Stimulated activated CD4-positive, alpha-beta T cell treated with anti-CD3 and anti-CD28 coated beads, Interleukin-2, amount 100 ng/mL, for 48 hours (primary cell): ENCODE data around the gene CYP21A2.
"Not testable (repeated sequence)": the region's sequence is repeated elsewhere in the genome, so short reads cannot be mapped to it uniquely, and the experiment has no call there.

Source experiments
- DNase-seq, 2 donors: peaks; one replicate each; pipeline ENCODE4 v3.0.0-alpha.2; 2020

CYP21A2 gene

GRCh38 chr6:32035283-32036013 lies 2.8 kb upstream of the CYP21A2 start:
- DNase-seq = not testable (repeated sequence)

DNA sequence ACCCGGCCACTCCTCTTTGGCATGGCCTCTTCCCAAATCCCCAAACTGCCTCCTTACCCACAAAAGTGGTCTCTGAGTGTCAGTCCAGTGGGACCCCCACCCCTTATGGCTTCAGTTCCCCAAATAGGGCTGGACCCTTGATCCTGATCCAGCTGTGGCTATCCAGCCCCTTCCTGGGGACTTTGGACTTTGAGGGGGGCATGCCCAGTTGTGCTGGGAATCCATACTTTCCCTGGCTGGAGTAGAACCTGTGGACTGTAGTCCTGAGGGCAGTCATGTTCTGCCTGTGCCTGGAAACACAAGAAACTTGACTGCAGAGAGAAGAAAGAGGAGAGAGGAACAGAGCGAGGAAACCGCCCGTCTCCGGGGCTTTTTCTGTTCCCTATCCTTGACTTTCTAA lies 1.1 kb upstream of the CYP21A2 start:
- not testable (repeated sequence) for DNase-seq

GRCh38 chr6:32038878-32039277 lies 663 bp downstream of the CYP21A2 start:
- not testable (repeated sequence) for DNase-seq

DNA sequence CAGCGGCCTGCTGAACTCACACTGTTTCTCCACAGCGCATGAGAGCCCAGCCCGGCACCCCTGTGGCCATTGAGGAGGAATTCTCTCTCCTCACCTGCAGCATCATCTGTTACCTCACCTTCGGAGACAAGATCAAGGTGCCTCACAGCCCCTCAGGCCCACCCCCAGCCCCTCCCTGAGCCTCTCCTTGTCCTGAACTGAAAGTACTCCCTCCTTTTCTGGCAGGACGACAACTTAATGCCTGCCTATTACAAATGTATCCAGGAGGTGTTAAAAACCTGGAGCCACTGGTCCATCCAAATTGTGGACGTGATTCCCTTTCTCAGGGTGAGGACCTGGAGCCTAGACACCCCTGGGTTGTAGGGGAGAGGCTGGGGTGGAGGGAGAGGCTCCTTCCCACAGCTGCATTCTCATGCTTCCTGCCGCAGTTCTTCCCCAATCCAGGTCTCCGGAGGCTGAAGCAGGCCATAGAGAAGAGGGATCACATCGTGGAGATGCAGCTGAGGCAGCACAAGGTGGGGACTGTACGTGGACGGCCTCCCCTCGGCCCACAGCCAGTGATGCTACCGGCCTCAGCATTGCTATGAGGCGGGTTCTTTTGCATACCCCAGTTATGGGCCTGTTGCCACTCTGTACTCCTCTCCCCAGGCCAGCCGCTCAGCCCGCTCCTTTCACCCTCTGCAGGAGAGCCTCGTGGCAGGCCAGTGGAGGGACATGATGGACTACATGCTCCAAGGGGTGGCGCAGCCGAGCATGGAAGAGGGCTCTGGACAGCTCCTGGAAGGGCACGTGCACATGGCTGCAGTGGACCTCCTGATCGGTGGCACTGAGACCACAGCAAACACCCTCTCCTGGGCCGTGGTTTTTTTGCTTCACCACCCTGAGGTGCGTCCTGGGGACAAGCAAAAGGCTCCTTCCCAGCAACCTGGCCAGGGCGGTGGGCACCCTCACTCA lies 1.4 kb downstream of the CYP21A2 start:
- DNase-seq = not testable (repeated sequence)

DNA sequence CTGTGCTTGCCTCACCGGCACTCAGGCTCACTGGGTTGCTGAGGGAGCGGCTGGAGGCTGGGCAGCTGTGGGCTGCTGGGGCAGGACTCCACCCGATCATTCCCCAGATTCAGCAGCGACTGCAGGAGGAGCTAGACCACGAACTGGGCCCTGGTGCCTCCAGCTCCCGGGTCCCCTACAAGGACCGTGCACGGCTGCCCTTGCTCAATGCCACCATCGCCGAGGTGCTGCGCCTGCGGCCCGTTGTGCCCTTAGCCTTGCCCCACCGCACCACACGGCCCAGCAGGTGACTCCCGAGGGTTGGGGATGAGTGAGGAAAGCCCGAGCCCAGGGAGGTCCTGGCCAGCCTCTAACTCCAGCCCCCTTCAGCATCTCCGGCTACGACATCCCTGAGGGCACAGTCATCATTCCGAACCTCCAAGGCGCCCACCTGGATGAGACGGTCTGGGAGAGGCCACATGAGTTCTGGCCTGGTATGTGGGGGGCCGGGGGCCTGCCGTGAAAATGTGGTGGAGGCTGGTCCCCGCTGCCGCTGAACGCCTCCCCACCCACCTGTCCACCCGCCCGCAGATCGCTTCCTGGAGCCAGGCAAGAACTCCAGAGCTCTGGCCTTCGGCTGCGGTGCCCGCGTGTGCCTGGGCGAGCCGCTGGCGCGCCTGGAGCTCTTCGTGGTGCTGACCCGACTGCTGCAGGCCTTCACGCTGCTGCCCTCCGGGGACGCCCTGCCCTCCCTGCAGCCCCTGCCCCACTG lies 2.3 kb downstream of the CYP21A2 start:
- not testable (repeated sequence) for DNase-seq

DNA sequence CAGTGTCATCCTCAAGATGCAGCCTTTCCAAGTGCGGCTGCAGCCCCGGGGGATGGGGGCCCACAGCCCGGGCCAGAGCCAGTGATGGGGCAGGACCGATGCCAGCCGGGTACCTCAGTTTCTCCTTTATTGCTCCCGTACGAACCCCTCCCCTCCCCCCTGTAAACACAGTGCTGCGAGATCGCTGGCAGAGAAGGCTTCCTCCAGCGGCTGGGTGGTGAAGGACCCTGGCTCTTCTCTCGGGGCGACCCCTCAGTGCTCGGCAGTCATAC lies 2.8 kb downstream of the CYP21A2 start:
- not testable (repeated sequence) for DNase-seq

- DNase-seq = not testable (repeated sequence)
These were observed 3.2 kb downstream of the CYP21A2 start for GRCh38 chr6:32041385-32041784.

GRCh38 chr6:32042276-32042675 lies 4.1 kb downstream of the CYP21A2 start:
- not testable (repeated sequence) for DNase-seq

DNA sequence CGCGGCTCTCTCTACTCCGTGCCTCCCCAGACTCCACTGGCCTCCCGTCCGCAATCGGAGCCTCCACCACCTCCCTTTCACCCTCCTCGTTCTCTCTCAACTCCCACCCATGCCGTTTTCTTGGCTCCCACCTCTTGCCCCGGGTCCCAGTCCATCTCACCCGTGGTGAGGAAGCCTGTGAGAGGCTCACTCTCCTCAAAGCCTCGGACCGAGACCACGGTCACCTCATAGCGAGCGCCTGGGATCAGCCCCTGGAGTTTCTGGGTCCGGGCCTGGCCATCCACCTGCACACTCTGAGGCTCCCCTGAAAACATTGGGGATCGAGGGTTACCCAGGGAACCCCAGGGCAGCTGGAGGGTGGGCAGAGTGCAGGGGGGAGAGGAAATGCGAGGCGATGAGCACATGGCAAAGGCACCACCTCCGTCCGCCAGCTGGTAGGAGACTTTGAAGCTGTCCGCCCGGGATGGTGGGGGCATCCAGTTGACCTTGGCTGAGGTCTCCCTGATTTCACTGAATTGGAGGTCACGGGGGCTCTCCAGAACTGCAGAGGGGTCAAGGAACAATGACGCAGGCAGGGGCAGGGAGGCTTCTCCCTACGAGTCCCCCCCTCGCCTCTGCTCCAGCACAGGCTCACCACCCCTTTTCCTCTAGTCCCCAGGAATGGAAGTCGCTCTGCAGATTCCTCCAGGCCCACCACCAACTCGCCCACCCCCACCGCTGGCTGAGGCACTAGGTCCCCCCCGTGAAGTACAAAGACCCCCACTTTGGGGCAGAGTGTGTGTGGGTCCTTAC lies 5.6 kb downstream of the CYP21A2 start:
- not testable (repeated sequence) for DNase-seq

- not testable (repeated sequence) for DNase-seq
These were observed 6.7 kb downstream of the CYP21A2 start for GRCh38 chr6:32044916-32045315.

- no peak for DNase-seq
These were observed 7.7 kb downstream of the CYP21A2 start for GRCh38 chr6:32045811-32046449.

- DNase-seq = no peak
These were observed 8.4 kb downstream of the CYP21A2 start for GRCh38 chr6:32046450-32047083.

- DNase-seq = no peak
These were observed 8.9 kb downstream of the CYP21A2 start for GRCh38 chr6:32047084-32047478.

DNA sequence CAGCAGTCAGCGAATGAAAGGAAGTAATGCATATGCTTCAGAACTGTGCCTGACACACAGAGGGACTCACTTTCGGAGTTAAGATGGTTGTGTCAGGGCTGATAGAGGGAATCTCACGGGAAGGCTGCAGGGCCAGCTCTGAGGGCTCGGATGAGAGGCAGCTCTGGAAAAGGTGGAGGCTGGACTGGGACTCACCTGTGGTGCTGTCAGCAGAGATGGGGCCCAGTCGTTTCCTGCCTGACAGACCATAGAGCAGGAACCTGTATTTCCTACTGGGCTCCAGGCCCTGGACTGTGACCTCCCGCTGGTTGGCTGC lies 9.3 kb downstream of the CYP21A2 start:
- no peak for DNase-seq

GRCh38 chr6:32047855-32048766 lies 9.9 kb downstream of the CYP21A2 start:
- DNase-seq = peak; percentile 72 to 74

DNA sequence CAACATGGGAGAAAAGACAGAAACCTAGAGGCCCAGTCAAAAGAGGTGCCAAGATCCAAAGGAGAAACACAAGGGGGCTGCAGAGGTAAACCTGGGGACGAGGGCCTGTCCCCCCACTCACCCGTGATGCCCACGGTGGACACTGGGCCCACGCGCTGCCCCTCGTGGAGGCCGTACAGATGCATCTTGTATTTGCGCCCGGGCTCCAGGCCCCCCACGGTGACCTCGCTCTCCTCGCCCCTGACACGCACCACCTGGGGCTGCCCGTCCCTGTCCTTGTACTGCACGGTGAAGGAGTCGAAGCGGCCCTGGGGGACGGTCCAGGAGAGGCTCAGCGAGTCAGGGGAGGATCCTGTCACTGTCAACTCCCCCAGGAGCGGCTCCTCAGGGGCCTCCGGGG lies 10.9 kb downstream of the CYP21A2 start:
- not testable (repeated sequence) for DNase-seq

GRCh38 chr6:32049736-32050135 lies 11.5 kb downstream of the CYP21A2 start:
- DNase-seq = not testable (repeated sequence)

DNA sequence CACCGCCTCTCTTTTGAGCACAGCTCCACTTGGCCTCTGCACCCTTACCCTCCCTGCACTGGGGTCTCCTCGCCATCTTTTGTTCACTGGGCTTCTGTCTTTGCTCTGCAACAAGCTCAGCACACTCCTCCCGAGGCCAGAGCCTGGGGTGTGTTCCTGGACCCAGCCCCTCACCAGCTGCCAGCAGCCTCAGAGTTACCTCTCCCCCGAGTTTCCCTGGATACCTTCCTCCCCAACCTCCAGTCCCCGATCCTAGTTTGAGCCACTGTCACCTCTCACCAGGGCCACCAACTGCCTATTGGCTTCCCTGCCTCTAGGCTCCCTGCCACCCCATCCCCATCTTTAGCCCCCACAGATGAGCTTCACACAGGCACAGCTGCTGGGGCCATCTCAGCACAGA lies 12.3 kb downstream of the CYP21A2 start:
- DNase-seq = no peak

DNA sequence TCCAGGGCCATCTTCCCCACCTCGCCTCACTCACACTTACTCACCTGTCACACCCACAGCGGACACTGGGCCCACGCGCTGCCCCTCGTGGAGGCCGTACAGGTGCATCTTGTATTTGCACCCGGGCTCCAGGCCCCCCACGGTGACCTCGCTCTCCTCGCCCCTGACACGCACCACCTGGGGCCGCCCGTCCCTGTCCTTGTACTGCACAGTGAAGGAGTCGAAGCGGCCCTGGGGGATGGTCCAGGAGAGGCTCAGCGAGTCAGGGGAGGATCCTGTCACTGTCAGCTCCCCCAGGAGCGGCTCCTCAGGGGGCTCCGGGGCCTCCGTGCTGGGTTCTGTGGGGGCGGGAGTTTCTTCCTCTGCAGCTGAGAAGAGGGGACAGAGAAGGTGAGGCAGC lies 14.4 kb downstream of the CYP21A2 start:
- not testable (repeated sequence) for DNase-seq

DNA sequence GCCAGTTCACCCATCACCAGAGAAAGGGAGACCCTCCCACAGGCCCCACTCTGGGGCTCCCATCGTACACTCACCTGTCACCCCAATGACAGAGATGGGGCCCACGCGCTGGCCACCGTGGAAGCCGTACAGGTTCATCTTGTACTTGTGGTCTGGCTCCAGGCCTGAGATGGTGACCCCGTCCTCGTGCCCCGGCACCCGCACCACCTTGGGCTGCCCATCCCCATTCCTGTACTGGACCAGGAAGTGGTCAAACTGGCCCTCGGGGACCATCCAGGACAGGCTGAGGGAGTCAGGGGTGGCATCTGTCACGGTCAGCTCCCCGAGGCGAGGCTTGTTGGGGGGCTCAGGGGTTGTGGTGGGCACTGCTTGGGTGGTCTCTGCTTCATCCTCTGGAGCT lies 15.1 kb downstream of the CYP21A2 start:
- not testable (repeated sequence) for DNase-seq
